Activated CD8-positive, alpha-beta memory T cell treated with anti-CD3 and anti-CD28 coated beads, Interleukin-2, amount 50 U/mL, for 1 hour (primary cell): ENCODE results near the gene PARD3B.

Source experiments
- DNase-seq: peaks from one replicate; pipeline ENCODE4 v3.0.0-alpha.2; 2020; ENCODE audit errors: extremely low read depth

Gene PARD3B

DNA sequence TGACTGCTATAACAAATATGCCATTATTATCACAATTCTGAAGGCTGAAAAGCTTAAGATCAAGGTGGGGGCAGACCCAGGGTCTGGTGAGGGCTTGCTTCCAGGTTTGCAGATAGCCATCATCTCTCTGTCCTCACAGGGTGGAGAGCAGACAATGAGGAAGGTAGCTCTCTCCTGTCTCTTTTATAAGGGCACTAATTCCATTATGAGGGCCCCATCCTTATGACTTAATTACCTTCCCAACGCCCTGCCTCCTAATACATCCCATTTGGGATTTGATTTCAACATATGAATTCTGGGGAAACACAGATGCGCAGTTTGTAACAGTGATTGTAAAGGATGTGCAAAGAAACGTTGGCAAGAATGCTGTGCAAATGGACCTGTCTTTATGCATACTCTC, 44.8 kb downstream of the PARD3B start:
- DNase-seq: no peak

DNA sequence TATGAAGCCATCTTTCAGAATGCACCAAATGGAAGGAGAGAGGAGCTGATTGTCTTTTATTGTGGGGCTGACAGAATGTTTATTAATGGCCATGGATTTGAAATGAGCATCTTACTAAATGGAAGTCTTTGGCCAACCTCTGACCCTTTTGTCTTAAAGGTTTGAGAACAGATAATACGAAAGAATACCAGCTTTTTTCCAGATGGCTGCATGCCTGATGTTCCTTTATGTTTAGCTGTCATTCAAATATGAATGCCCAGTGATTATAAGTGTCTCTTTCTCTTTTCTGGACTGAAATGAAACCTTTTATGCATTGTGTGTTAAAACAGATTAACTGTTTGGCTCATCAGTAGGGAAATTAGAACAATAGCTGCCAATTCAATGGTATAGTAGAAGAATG, 46.0 kb downstream of the PARD3B start:
- no peak for DNase-seq

- no peak for DNase-seq
Observed at GRCh38 chr2:204604061-204604460, 58.8 kb downstream of the PARD3B start.

- DNase-seq: no peak
Observed at GRCh38 chr2:204608237-204608939, 63.1 kb downstream of the PARD3B start.

DNA sequence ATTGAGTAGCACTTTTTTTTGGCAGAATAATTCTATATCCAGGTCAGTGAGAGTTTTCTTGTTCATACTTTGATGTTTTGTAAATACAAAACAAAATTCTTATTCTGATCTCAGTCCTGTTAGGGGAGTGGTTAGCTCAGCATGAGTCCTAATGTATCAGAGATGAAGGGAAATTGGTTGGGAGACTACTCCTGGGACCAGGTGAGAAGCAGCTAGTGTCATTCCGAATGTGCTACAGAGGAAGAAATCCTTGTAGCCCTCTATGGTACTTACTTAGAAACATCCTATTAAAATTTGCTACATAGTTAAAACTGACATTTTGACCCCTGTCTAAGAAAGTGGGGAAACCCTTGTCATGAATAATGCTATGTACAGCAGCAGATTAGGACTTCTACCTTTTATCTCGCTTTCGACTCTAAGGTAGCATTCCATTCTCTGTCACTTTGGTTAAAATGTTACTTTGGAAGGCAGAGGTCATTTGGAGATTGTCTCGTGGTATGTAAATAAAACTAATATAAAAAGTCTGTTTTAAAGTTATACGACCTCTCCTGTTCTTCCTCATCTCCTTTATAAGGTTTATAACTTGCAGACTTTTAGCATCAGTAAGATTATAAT, 65.8 kb downstream of the PARD3B start:
- no peak for DNase-seq

GRCh38 chr2:204611764-204612163, 66.5 kb downstream of the PARD3B start:
- no peak for DNase-seq

- no peak for DNase-seq
Observed at GRCh38 chr2:204613635-204614034, 68.4 kb downstream of the PARD3B start.

GRCh38 chr2:204615456-204615855, 70.2 kb downstream of the PARD3B start:
- DNase-seq: no peak

DNA sequence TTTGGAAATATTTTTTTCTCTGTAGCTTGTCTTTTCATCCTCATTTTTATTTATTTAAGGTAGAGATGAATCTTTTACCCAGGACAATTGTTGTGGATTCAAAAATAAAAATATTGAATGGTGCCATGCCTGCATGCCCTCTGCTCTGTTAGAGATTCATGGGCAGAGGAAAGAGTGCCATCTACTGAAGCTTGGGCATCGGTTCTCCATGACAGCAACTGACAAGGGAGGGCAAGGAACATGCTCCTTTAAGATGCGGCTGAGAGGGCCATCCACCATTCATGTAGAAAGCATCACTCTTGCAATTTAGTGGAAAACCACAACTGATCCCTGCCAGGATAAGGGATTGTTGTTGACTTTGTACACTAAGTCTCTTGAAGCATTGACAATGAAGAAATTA, 79.9 kb downstream of the PARD3B start:
- no peak for DNase-seq

DNA sequence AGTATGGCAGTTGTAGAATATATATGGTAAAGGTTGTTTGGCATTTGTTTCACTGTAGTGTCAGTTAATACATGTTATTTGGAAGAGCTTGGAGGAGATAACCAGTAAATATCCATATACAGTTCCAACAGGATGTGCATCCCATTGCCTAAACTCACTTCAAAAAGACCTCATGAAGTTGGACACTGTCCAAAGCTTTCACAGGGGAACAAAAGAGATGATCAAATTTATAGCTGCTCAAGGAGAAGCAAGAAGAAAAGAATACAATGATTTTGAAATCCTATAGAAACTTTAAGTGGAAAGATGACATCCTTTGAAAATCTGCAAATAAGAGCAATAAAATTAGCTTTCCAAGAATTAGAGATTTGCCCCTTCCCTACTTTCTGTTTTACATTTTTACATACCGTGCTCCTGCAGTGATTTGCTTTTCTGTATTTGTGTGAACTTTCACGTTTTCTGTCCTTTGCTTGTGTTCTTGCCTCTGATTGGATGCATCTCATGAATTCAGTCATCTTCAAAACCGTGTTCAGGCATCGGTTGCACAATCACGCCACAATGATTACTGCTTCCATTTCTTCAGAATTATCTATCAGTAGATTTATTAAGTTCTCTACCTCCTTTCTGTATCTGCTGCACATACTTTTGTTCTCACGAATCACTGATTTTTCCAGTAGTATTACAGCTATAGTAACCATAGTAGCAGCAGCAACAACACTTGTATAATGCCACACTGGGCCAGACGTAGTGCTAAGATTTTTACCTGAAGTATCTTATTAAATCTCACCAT, 83.8 kb downstream of the PARD3B start:
- DNase-seq: no peak

- DNase-seq: no peak
Observed at GRCh38 chr2:204632410-204632809, 87.1 kb downstream of the PARD3B start.

DNA sequence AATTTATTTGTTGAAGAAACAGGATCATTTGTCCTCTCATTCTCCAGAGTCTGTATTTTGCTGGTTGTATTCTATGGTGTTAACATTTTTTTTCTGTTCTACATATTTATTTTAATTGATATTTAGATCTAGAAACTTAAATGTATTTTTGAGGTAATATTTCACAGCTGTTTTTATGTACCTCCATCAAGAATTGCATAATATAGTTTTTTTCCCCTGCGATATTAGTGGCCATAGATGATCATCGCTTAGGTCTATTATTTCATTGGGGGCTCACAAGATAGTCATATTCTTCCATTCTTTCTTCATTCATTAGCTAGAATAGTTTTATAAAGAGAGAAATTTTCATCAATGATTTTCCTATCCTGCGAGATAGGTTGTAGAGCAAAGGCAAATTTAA, 89.3 kb downstream of the PARD3B start:
- no peak for DNase-seq

DNA sequence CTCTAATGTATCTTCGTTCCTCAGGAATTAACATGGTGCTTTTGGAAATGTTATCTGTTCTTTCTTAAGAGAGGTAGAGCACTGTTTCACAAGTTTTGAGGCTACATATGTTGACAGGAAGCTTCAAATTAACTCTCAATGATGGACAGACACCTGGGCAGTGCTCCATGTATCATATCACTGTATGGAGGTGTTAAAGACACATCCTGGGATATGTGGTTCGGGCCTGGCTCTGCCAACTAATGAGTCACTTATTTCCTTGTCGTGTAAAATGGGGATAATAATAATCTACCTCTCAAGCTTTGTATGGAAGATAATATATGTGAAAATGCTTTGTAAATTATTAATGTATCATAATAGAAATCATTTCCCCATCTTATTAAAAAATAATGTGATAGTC, 90.2 kb downstream of the PARD3B start:
- DNase-seq: no peak

DNA sequence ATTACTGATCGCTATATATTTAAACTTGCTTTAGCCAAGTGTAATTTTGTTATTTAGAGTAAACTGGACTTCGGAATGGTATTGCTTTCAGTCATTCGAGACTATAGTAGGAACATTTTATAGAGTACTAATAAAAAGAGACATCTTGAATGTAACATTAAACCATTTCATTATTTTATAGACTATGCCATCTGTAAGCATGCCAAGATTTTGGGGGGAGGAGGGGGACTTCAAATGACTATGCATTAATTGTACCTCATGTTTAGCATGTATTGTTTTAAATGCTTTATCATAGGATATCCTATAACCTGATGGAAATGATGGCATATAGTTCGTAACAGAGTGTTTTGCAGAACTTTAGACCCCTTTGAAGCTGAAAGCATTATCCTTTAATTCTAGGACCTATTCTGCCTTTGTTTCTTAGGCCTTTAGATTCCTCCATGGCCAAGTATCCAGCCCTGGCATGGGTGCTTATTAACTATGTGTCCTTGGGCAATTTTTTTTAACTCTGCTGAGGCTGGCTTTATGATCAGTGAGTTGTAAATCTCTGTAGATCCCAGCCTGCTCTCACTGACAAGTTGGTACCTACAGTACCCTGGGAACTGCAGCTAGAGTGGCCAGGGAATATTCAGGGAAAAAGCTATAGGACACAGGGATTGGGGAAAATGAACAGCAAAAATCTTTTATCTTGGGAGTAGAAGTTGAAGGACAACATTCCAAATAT, 93.4 kb downstream of the PARD3B start:
- DNase-seq: no peak

- DNase-seq: no peak
Observed at GRCh38 chr2:204643326-204643725, 98.1 kb downstream of the PARD3B start.

- no peak for DNase-seq
Observed at GRCh38 chr2:204645018-204645773, 99.9 kb downstream of the PARD3B start.

GRCh38 chr2:204647626-204648025, 102.4 kb downstream of the PARD3B start:
- DNase-seq: no peak

- DNase-seq: no peak
Observed at GRCh38 chr2:204650611-204651010, 105.3 kb downstream of the PARD3B start.

GRCh38 chr2:204652063-204652462, 106.8 kb downstream of the PARD3B start:
- no peak for DNase-seq

DNA sequence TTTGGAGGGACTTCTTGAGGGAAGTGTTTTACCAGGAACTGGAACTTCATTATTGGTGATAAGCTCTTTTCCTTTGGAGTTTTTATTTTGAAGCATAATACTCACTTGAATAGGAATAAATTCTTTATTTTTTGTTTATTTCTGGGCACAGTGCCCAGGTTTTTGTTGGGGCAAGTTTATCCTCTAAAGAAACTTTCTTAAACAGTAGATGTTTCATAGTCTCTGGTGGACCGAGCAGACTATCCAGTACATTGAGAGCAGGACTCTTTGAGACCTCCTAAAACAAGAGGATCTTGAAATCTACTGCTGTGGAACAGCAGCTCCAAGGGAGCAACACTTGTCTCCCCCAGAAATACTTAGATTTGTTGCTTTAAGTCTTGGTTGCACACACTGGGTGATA, 109.4 kb downstream of the PARD3B start:
- DNase-seq: no peak

DNA sequence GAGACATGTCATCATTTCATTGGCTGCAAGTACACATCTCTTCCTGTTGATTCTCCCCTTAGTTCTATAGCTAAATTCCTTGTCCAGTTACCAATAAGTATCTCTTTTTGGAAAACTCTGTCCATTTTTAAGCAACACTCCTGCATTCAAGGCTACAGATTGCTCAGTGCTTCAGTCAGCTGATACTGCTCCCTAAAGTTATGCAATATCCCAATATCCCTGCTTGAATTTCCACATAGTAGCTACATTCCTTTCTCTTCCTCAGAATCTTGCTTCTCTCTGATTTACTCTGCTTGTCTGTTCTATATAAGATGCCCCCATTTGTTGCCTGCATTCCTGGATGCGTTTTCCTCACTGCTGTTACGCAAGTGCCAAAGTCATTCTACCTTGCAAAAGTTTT, 109.8 kb downstream of the PARD3B start:
- no peak for DNase-seq

DNA sequence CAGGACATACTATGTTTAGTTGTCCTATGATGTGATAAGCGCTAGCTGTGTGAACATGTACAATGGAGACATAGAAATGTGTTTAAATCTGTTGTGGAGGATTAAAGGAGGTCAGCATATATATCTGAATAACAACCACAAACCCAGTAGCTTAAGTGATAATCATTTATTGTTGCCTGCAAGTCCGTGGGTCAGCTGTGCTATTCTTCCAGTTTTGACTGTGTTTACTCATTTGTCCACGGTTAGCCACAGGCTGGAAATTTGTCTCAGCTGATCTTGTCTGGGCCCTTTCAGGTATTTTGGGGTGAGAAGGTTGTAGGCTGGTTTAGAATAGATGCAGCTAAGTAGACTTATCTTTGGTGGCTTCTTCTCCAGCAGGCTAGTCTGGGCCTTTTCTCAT, 110.4 kb downstream of the PARD3B start:
- DNase-seq: no peak
